ENCODE results near the gene NLRP6.
A peak's percentile ranks its signal among the peaks of the same experiment; 100 is the strongest.

NLRP6 gene

DNA sequence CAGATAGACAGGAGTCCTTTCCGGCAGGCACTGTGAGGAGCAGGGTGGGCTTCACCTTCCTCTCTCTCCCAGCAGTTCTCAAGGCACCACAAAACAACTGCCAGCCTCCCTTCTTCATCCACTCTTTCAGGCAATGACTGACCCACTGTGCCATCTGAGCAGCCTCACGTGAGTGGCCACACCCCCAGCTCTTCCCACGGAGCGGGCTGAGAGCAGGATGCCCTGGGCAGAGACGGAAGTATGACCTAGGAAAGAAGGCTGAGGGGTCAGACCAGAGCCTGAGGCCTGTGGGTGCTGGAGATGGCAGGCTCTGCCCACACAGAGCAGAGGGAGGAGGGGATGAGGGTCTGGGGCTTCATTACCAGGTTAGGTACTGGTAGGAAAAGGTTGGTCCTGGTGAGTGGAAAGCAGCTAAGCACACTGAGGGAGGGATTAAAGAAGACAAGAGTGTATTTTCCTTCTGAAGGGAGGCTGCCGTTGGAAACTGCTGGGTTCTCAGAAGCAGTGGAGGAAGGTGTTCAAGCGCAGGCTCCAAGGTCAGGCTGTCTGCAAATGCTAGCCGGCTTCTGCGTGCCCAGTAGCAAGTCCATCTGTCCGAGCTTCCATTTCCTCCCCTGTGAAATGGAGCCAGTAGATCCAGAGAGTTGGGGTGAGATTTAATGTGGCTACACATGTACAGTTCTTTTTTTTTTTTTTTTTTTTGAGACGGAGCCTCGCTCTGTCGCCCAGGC, 4.6 kb downstream of the NLRP6 start:
- DNase-seq: no peak

DNA sequence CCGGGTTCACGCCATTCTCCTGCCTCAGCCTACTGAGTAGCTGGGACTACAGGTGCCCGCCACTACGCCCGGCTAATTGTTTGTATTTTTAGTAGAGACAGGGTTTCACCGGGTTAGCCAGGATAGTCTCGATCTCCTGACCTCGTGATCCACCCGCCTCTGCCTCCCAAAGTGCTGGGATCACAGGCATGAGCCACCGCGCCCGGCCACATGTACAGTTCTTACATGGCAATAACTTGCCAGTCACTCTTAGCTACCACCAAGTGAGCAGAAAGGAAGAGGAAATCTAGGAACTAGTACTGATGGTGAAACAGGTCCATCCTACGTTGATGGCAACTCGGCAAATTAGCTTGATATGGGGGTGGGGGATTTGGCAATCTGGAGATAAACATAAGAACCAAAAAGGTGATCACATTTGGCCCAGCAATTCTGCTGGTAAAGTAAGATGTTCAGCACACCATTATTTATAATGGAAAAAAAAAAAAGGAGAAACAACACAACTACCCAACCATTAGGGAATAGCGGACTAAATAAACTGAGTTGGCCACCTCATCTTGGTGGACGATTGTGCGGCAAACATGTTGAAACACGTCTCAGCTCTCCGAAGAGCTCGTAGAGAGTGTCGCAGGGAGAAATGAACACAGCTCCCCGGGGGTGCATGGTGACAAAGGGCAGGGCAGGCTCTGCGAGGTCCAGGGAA, 5.3 kb downstream of the NLRP6 start:
- DNase-seq: no peak

DNA sequence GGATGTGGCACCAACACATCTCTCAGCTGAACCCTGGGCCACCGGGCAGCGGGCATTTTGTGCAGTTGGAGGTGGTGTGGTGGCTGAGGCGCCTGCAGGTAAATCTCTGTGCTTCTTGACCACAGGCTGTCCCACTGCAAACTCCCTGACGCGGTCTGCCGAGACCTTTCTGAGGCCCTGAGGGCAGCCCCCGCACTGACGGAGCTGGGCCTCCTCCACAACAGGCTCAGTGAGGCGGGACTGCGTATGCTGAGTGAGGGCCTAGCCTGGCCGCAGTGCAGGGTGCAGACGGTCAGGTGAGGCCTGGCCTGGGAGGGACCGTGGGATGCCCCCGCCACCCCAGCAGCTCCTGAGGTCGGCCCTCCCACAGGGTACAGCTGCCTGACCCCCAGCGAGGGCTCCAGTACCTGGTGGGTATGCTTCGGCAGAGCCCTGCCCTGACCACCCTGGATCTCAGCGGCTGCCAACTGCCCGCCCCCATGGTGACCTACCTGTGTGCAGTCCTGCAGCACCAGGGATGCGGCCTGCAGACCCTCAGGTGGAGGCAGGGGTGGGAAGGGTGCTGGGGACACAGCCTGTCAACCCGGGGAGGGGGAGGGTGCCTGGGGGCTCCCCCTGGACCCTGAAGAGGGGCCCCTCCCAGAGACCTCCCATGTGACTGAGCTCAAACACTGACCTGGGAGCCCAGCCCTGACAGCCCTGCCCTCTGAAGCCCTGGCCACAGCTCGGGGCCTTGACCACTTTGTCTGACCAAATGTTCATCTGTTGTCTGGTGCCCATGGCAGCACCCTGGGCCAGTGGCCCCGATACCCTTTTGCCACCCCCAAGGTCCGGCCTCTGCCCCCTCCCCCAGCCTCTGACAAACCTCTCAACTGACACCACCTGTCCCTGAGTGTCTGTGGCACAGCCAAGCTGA, 6.2 kb downstream of the NLRP6 start:
- DNase-seq: no peak

DNA sequence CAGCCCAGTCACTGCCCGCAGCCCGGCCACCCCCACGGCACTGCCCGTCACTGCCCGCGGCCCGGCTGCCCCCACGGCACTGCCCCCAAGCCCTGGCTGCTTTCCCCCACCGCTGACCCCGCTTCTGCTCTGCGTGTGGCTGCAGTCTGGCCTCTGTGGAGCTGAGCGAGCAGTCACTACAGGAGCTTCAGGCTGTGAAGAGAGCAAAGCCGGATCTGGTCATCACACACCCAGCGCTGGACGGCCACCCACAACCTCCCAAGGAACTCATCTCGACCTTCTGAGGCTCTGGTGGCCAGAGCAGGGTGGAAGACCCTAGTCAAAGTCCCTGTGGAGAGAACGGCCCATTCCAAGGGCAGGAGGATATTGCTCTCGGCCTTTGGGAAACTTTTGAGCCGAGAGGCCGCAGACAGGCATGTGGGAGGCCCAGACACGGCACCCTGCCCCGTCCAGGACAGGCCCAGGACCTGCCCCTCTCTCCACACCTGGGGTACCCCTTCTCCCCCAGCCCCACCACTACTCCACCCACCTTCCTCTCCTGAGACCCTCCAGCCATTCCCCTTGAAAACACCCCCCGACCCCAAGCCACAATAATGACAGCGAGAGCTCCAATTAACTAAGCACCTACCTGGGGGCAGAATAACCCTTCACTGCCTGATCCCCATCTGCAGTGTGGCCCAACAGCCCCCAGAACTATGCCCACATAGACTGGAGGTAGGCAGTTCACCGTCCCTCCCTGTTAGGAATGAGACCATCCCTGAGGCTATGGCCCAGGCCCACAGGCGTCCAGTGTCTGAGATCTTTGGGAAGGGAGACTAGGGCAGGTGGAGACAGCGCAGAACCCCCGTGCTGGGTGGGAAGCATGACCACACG, 7.0 kb downstream of the NLRP6 start:
- no peak for DNase-seq

GRCh38 chr11:285894-286220, 7.7 kb downstream of the NLRP6 start:
- DNase-seq: no peak

DNA sequence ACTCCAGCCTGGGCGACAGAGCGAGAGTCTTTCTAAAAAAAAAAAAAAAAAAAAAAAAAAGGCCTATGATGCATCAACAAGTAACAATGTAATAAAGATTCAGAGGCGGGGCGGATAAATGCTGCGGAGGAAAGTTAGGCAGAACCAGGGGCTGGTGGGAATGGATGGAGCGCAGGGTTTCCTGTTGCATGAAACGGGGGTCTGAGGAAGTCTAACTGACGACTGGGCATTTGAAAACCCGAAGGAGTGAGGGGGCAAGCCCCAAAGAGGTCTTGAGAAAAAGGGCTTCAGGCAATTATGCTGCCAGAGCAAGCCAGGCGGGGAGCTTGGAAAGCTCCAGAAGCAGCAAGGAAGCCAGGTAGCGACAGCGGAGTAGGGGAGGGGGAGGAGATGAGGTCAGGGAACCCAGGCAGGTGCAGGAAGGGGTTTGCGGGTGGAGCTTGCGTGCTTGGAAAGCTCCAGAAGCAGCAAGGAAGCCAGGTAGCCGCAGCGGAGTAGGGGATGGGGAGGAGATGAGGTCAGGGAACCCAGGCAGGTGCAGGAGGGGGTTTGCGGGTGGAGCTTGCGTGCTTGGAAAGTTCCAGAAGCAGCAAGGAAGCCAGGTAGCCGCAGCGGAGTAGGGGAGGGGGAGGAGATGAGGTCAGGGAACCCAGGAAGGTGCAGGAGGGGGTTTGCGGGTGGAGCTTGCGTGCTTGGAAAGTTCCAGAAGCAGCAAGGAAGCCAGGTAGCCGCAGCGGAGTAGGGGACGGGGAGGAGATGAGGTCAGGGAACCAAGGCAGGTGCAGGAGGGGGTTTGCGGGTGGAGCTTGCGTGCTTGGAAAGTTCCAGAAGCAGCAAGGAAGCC, 9.0 kb downstream of the NLRP6 start:
- peak in 1 of 4 experiments; percentile 50 for DNase-seq

DNA sequence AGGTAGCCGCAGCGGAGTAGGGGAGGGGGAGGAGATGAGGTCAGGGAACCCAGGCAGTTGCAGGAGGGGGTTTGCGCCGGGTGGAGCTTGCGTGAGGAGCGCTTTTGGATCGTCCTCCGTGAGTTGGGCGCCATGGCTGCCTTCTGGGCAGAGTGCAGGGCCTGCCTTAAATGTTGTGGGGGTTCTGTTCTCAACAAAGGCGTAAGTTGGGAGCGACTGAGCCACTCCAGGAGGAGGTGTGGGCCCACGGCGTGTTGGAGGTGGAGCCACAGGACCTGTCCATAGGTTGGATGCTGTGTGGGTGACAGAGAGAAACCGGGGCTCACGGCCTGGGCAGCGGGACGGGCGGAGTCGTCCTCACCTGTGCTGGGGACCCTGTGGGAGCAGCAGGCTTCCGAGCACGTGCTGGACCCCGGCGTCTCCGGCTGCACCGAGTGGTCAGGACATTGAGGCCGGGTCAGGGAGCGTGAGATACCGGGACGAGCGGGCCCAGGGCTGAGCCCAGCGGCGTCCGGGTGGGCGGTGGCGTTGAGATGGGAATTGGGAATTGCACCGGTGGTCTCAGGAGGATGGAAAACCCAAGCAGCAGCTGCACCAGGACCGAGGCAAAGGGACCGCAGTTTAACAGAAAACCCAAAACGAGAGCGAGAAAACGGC, 9.7 kb downstream of the NLRP6 start:
- peak in 1 of 4 experiments; percentile 50 for DNase-seq

GRCh38 chr11:288478-289397, 10.5 kb downstream of the NLRP6 start, which contains the start of gene PGGHG:
PGGHG (plus strand) TSS chr11:289126; CDS start chr11:289817, 691 bp downstream.
- peak in 1 of 4 experiments; percentile 51 for DNase-seq

DNA sequence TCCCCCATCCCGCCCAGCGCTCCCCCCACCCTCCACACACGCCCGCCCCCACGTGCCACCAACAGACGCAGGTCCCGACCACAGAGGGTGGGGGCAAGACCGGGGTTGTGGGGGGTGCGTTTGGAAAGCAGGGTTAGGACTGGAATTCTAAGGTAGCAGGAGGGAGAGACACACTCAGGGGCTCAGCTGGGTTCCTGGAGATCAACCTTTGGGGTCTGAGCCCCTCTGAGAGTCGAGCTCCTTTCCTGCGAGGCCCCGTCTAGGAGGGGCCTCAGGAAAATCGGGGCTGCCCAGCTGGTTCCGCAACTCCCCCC, 11.1 kb downstream of the NLRP6 start:
- no peak for DNase-seq

DNA sequence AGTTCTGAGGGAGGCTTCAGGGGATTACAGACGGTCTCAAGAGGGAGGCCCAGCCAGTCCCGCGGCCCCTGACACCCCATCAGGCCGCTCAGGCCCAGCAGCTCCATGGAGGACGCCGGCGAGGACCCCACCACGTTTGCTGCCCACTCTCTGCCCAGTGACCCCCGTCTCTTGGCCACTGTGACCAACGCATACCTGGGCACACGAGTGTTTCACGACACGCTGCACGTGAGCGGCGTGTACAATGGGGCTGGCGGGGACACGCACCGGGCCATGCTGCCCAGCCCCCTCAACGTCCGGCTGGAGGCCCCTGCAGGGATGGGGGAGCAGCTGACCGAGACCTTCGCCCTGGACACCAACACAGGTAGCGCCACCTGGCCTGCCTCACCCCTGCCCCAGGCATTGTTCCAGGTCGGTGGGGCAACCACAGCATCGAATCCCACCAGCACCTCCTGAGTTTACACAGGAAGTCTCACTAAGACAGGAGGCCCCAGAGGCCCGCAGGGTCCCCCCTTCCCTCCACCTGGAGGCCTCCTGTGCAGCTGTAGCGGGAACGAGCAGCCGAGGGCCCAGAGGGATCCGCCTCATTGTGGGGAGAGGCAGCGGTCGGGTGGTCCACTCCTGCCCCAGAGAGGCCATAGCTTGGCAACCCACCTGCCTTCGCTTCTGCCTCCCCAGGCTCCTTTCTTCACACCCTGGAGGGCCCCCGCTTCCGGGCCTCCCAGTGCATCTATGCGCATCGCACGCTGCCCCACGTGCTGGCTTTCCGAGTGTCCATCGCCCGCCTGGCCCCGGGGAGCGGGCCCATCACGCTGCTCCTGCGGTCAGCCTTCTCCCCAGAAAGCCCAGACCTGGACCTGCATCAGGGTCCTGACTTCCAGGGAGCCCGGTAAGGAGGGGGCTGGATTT, 11.8 kb downstream of the NLRP6 start:
- no peak for DNase-seq

GRCh38 chr11:290621-291231, 12.5 kb downstream of the NLRP6 start:
- DNase-seq: no peak

GRCh38 chr11:291281-292210, 13.3 kb downstream of the NLRP6 start:
- no peak for DNase-seq

GRCh38 chr11:292211-293121, 14.3 kb downstream of the NLRP6 start:
- DNase-seq: no peak

GRCh38 chr11:293271-293851, 15.2 kb downstream of the NLRP6 start:
- no peak for DNase-seq

DNA sequence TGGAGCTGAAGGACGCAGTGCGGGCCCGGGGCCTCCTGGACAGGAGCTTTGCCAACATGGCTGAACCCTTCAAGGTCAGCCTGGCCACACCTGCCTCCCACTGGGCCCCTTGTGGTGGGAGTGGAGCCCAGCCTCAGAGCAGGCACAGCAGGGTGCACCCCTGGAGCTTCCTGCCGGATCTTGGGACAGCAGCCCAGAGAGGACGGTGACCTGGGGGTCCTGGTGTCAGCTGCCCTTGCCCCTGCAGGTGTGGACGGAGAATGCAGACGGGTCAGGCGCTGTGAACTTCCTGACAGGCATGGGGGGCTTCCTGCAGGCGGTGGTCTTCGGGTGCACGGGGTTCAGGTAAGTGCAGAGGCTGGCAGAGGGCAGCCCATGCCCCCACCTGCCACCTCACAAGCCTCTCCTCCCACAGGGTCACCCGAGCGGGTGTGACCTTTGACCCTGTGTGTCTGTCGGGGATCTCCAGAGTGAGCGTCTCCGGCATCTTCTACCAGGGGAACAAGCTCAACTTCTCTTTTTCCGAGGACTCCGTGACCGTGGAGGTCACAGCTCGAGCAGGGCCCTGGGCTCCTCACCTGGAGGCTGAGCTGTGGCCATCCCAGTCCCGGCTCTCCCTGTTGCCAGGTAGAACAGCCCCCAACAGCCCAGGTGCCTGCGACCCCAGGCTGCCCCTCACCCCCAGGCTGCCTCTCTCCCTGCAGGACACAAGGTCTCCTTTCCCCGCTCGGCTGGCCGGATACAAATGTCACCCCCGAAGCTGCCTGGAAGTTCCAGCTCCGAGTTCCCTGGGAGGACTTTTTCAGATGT, 15.8 kb downstream of the NLRP6 start:
- DNase-seq: no peak

All from activated naive CD4-positive, alpha-beta T cell (primary cell).